Activated T-helper 1 cell treated with Interleukin-2 at 50 U/mL for 16 hours (primary cell): ENCODE measurements around the gene RAB44.
A peak's percentile ranks its signal among the peaks of the same experiment; 100 is the strongest.
"Not testable (repeated sequence)": the region's sequence is repeated elsewhere in the genome, so short reads cannot be mapped to it uniquely, and the experiment has no call there.

Experiments
- DNase-seq: peaks from one replicate; pipeline ENCODE4 v3.0.0-alpha.2; 2020; ENCODE audit warnings: low read depth

The RAB44 gene

DNA sequence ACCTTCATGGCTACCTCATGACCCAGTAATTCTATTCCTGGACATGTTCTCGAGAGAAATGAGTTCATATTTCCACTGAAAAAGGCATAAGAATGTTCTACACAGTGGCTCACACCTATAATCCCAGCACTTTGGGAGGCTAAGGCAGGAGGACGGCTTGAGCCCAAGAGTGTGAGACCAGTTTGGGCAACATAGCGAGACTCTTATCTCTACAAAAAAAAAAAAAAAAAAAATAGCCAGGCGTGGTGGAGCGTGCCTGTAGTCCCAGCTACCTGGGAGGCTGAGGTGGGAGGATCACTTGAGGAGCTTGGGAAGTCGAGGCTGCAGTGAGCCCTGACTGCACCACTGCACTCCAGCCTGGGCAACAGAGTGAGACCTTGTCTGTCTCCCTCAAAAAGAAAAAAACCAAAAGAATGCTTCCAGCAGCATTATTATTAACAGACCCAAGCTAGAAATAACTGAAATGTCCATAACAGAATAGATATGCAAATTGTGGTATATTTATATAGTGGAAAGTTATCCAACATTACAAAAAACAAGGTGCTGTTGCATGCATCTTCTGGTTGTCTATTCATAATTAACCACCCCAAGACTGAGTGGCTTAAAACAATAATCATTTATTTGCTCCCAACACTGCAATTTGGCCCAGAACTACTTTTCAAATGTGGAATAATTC, 9.4 kb upstream of the RAB44 start:
- no peak for DNase-seq

DNA sequence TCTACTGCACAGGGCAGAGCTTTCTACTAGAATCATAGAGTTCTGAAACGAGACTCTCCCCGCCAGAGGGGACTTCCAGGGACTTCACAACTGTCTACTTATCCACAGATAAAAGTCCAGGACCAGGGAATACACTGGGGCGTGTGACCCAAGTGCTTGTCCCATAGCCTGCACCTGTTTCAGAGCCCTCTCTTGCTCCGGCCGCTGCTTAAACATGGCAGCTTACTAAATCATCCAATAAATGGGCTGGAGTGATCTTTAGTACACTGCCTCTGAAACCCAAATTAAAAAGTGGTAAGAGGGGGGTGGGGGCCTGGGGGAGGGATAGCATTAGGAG, 8.9 kb upstream of the RAB44 start:
- DNase-seq = no peak

DNA sequence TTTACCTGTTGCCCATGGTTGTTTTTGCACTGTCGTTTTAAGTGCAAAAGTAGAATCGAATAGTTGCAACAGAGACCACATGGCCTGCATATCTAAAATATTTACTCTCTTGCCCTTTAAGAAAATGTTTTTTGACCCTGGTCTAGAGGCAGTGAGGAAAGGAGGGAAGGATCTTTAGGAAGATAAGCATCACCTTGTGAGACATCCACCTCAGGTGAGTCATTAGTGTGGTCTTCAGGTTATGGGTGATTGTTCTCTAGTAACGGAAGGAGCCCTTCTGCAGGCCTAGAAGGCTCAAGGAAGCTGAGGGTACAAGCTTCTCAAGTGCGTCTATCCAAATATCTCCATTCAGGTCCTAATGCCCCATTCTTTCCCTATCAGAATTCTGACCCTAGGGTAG, 6.6 kb upstream of the RAB44 start:
- DNase-seq = no peak

DNA sequence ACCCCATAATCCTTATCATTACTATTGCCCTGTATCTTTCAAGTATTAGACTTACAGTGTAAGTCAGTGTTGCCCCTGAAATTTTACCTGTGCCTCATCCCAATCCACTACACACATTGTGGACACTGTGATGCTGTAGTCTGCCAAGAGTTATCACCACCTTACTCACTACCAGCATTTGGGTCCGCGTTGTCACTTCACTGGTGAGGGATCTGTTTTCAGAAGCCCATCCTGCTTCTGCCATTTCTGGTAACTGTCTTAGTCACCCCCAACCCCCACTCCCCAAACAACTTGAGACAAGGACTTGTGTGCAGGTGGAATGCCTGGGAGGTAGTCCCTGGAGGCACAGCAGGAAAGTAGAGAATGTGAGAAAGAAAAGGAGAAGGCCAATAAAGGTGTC, 6.0 kb upstream of the RAB44 start:
- DNase-seq = no peak

DNA sequence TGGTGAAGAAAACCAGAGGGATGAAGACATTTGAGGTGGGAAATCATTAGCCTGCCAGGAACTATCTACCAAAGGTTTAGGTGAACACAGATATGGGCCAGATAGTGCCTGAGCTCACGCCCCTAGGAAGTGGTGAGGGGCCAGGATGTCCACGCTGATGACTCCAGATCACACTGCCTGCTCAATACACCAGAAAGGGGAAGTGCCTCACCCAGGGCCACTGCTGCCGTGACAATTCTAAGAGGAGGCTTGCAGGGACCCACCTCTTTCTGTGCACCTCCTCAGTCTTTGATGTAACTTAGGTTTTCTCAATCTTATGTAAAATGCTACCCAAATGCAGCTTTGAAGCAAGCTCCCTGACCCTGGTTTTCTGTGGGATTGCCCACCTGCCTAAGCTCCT, 5.4 kb upstream of the RAB44 start:
- DNase-seq = peak; percentile 14

DNA sequence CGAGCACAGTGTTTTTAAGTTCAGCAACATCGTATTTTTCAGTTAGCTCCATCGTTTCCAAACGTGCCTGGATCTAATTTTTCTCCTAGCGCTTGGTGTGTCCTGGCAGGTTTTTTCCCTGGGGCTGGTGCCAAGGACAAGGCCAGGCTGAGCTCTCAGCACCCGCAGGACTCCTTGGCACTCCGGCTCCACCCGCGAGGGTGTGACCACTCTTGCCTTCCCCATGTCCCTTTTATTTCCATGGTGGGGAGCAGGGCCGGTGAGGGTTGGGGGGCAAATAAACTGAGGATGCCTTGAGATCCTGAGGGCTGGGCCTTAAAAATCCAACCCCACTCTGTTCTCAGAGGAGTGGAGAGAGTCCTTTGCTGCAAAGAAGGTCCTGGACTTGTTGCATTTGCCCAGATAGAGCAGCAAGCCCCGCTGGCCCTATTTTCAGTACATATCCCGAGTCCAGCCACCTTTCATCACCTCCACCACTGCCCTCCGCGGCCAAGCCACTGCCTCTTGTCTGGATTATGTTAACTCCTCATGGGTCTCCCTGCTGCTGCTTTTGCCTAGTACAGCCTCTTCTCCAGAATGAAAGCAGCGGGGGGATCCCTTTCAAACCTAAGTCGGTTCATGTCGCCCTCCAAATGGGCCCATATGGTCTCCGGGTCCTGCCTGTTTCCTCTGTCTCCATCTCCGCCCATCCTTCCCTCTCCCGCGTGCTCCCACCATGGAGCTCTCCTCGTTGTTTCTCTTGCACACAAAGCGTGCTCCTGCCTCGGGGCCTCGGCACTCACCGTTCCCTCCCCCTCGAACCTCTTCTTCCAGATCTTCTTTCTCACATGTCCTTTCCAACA, 4.5 kb upstream of the RAB44 start:
- no peak for DNase-seq

DNA sequence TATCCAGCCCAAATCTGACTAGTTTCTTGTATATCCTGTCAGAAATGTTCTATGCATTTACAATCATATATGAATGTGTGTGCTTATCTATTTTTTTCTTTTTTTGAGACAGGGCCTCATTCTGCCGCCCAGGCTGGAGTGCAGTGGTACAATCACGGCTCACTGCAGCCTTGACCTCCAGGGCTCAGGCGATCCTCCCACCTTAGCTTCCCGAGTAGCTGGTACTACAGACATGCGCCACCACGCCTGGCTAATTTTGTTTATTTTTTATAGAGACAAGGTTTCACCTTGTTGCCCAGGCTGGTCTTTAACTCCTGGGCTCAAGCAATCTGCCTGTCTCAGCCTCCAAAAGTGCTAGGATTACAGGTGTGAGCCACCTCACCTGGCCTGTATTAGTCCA, 3.0 kb upstream of the RAB44 start:
- no peak for DNase-seq

DNA sequence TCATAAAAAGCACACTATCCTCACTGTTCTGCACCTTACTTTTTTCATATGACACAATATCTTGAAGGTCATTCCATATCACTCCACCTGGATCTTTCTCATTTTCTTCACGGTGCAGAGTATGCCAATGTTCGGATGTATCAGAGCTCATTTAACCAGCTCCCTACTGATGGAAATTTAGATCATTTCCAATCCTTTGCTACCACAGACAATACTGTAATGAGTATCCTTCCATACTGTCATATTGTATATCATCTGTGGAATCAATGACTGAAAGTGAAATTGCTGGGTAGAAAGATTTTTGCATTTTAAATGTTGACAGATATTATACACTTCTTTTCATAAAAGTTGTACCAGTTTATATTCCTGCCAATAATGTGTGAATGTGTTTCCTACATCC, 2.2 kb upstream of the RAB44 start:
- DNase-seq = no peak

DNA sequence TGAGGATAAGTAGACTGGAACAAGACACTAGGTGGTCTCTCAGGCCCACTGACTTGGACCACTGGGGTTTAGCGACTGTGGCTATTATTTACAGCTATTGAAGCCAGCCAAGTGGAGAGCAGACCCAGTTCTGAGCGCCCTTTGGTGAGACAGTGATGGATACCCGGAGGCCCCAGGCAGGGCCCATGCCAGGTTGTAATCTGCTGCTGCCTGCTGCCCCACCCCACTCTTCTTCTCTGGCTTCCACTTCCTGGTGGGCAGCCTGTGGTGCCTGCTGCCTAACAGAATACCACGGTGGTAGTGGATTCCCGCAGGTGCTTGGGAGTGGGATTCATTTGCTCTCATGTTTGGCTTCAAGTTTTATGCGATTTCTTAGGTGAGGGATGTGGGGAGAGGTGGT, 570 bp downstream of the RAB44 start:
- no peak for DNase-seq

DNA sequence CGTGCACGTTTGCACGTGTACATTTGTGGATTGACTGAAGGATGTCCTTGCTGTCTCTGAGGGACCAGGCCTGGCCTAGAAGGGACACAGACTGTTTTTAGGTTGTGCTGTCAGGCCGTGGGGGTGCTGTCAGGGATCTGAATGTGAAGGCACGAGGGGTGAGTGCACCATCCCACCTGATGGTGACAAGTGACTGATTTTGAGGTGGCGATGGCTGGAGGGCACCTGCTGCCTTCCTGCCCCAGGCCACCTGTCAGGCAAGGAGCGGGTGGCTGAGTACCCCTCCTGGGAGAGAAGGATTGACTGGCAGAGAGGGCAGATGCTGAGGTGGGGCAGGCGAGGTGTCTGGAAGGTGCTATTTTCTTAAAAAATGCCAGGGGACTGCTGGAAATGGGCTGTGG, 1.2 kb downstream of the RAB44 start:
- DNase-seq = no peak

DNA sequence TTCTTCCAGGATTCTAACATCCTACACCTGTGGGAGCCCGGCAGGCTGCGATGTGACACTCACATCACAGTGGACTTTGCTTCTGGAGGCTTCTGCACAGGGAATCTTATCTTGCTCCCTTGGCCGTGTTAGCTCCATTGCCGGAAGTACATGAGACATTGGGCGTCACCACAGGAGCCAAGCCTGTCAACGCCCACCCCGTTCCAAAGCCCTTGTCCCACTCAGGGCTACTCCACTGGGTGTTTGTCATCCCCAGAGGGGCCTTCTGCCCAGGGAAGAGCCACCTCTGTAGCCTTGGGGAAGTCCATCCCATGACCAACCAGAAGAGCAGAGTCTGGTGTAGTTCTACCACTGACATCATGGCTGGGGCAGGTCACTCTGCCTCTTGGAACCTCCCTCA, 1.7 kb downstream of the RAB44 start:
- no peak for DNase-seq

DNA sequence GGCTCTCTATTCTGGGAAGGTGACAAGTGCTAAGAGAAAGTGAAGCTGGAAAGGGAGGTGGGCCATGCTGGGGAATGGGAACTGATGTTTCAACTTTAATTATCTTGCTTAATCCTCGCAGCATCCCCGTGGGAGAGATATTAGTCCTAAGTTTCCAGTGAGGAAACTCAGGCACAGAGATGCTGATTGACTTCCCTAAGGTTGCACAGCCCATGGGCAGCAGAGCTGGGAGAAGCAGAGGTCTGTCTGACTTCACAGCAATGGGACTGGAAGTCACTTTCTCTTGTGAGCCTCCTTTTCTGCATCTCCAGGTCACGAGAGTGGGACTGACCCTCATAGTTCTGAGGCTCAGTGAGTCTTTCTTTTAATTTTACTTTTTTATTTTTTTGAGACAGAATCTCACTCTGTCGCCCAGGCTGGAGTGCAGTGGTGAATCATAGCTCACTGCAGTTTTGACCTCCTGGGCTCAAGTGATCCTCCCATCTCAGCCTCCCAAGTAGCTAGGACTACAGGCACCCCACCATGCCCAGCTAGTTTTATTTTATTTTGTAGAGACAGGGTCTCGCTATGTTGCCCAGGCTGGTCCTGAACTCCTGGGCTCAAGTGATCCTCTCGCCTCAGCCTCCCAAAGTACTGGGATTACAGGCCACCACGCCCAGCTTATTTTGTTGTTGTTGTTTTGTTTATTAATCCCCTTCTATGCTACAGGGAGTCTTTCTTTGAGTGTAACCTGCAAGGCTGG, 2.6 kb downstream of the RAB44 start:
- no peak for DNase-seq

DNA sequence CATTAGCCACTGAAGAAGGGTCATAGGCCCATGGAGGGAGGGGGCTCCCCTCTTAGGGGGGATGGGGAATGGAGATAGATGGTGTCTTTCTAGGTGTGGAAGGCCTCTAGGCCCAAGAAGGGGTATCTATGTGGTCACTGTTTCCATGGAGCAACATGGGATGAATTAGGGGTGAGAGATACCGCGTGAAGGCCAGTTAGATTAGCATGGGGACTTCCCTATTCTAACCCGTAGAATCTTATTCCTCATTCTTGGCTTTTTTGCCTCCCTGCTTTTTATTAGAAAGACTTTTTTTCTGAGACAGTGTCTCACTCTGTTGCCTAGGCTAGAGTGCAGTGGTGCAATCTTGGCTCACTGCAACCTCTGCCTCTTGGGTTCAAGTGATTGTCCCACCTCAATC, 3.2 kb downstream of the RAB44 start:
- DNase-seq = no peak

DNA sequence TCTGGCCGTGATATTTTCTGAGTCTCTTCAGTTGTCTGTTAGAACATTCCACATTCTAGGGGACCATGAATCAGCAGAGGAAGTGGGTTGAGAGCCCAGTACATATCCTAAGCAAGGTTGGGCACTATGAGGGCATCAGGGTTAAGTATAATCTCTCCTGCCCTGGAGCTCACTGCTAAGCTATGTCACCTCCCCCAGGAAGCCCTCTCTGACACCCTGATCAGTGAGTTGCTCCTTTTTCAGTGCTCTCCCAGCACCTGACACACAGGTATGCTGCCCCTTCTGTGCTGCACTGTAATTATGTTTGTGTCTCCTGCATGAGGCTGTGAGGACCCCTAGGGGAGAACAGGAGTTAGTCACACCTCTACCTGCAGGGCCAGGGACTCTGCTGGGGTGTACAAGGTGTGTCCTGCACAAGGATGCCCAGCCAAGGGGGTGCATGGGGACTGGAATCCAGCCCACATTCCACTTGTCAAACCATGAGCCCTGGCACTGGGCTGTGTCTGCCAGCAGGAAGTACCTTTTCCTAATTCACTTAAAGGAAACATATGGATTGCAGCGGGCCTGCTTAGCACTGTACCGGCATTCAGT, 3.9 kb downstream of the RAB44 start:
- no peak for DNase-seq

DNA sequence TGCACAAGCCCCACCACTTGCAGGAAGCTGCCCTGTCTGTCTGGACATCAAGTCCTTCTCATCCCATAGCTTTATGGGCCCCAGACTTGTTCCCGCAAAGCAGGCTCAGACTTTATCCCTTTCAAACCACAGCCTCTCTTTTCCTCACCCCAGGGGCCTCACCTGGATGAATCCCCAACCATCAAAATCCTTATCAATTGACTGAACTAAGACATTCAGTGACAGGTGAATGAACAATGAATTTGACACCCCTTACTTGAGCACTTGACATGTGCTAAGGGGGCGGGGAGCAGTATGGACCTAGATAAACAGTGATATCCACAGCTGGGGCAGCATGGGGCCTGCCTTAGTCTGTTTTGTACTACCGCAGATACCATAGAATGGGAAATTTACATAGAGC, 5.0 kb downstream of the RAB44 start:
- no peak for DNase-seq

DNA sequence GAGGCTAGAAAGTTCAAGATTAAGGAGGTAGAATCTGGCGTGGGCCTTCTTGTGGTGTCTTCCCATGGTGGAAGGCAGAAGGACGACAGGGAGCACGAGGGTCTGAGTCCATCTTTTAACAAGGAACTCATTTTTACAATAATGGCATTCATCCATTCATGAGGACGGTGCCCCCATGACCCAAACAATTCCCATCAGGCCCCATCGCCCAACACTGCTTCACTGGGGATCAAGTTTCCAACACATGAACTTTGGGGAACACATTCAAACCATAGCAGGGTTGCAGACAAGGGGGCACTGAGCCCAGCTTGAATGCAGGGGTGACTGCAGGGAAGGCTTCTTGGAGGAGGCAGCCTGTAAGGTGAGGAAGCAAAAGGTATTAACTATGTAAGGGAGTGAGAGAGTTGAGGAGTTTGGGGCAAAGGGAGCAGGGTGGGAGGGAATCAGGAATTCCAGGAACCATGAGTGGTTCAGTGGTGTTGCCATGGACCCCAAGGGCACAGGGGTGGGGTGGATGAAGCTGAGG, 5.5 kb downstream of the RAB44 start:
- DNase-seq = no peak

DNA sequence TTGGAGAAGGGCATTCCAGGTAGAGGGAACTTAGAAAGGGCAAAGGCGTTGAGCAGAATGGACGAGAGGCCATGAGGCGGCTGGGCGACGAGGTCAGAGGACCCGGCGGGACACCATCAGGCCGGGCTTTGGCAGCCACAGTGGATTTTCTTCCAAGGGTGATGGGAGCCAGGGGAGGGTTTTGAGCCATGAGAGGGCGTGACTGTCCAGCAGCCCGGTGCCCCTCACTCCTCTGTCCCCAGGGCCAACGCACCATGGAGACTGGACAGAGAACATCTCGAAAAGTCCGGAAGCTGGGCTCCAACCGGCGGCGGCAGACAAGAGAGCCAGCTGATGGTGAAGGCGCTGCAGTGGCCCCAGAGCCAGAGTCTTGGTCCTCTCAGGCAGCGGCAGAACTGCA, 6.4 kb downstream of the RAB44 start:
- no peak for DNase-seq

DNA sequence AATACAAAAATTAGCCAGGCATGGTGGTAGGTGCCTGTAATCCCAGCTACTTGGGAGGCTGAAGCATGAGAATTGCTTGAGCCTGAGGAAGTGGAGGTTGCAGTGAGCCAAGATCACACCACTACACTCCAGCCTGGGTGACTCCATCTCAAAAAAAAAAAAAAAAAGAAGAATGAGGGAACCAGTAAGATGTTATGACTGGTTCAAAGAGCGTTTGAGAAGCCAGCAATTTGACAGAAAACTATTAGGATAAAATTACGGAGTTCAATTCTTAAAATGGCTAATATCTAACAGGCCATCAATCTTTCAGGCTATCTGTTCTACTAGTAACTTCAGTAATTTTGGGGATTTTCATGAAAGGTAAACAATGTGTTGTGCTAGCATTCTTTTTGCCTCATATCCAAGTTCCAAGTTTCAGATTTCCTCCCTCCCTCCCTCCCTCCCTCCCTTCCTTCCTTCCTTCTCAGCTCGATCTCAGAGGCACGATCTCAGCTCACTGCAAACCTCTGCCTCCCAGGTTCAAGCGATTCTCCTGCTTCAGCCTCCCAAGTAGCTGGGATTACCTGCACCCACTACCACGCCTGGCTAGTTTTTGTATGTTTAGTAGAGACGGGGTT, 7.4 kb downstream of the RAB44 start:
- not testable (repeated sequence) for DNase-seq

DNA sequence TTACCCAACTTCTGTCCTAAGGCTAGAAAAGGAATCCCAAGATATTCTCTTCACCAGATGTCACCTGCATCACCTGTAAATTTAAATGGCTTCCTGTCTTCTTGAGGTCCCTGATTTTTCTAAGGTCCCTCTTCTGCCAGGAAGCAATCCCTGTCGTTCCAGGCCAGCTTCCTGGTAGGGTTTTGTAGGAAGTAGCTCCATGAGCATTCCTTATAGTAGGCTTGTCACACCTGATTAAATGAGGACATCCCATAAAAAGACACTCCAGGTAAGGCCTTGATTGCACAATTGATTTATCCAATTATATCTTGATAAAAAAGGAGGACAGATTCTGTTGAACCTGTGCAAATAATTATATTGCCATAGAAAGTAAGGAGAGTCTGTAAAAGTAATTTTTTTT, 8.7 kb downstream of the RAB44 start:
- no peak for DNase-seq

DNA sequence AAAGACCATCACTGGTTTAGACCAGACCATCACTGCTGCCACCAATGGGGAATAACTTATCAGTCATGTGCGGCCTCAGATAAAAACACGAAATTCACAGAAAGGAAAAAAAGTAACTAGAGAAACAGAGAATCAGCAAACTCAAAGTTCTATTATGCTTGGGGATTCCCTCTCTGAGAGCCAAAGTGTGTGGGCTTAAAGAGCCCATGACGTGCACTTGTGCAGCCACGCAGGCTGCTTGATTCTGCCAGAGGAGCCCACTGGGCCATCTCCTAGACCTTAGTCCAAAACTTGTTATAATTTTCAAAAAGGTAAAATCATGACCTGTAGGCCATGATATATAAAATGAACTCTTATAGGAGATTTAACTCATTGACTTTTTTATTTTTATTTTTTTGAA, 15.2 kb downstream of the RAB44 start:
- no peak for DNase-seq

DNA sequence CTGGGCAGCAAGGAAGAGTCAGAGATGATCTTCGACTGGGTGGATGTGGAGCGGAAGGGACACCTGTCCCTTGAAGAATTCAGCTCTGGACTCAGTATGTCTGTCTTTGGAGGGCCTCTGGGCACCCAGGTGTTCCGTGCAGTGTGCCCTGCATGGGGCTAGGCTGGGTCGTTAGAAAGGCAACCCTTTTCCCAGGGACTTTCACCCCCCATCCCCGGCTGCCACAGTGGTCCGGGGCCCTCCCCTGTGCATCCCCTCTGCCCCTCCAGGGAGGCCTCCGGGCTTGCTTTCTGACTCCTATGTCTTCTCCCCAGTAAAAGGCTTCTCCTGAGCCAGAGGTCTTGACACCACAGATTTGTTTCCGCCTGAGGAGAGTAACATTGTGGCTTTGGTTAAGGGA, 16.2 kb downstream of the RAB44 start:
- DNase-seq = no peak

DNA sequence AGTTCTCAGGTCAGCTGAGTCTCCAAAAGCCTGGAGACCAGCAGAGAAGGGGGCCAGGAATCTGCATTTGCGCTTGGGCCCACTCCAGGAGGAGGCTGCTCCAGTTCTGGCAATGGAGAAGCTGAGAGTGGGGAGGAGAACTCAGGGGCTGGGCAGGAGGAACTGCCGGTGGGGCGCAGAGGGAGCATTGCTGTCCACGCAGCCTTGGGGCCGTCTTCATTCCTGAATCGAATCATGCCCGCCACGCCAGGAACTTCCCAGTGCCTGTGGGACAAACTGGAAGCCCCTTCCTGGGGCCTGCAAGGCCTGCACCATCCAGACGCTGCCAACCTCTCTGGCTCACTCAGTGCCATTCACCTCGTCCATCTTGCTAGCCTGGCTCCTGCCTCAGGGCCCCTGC, 16.9 kb downstream of the RAB44 start:
- no peak for DNase-seq
